ENCODE measurements around the gene ORAI3.

ORAI3 gene

GRCh38 chr16:30921748-30922419 lies 27.0 kb upstream of the ORAI3 start:
- 0 out of 2 replicates have a peak, but pooled peaks have one; percentile 14 for TF ChIP-seq SIN3A (IDR thresholded peaks at IDR 0.05; ENCODE audit: borderline replicate concordance, insufficient read depth, low read length)
- TF ChIP-seq POLR2AphosphoS5 (IDR thresholded peaks at IDR 0.05; ENCODE audit: low read depth, low read length): peak; percentile 57; the same call in 1 of the 2 replicates
- no peak for TF ChIP-seq FOXP2 (optimal IDR thresholded peaks at IDR 0.05; ENCODE audit: borderline replicate concordance, extremely low read depth, extremely low read length, insufficient read depth)

- TF ChIP-seq POLR2AphosphoS5 (IDR thresholded peaks at IDR 0.05; ENCODE audit: low read depth, low read length): no peak
- TF ChIP-seq SIN3A (IDR thresholded peaks at IDR 0.05; ENCODE audit: borderline replicate concordance, insufficient read depth, low read length): no peak
- no peak for TF ChIP-seq TAF1 (IDR thresholded peaks at IDR 0.05; ENCODE audit: borderline replicate concordance, insufficient read depth, low read length)
- no peak for TF ChIP-seq REST (IDR thresholded peaks at IDR 0.05; ENCODE audit: insufficient read depth in 1 of 2, low read depth in 2 of 2, low read length in 2 of 2)
- no peak for TF ChIP-seq FOXP2 (optimal IDR thresholded peaks at IDR 0.05; ENCODE audit: borderline replicate concordance, extremely low read depth, extremely low read length, insufficient read depth)
These were observed 26.4 kb upstream of the ORAI3 start for GRCh38 chr16:30922420-30922959.

- TF ChIP-seq TAF1 (IDR thresholded peaks at IDR 0.05; ENCODE audit: borderline replicate concordance, insufficient read depth, low read length): peak; percentile 76; the same call in 1 of the 2 replicates
- peak; percentile 56 for TF ChIP-seq POLR2AphosphoS5 (IDR thresholded peaks at IDR 0.05; ENCODE audit: low read depth, low read length)
- TF ChIP-seq REST (IDR thresholded peaks at IDR 0.05; ENCODE audit: insufficient read depth in 1 of 2, low read depth in 2 of 2, low read length in 2 of 2): no peak
- peak; percentile 60 for TF ChIP-seq FOXP2 (optimal IDR thresholded peaks at IDR 0.05; ENCODE audit: borderline replicate concordance, extremely low read depth, extremely low read length, insufficient read depth)
These were observed 25.8 kb upstream of the ORAI3 start for GRCh38 chr16:30922960-30923535.

GRCh38 chr16:30923554-30924075 lies 25.3 kb upstream of the ORAI3 start, which contains the start of gene FBXL19:
Gene FBXL19 (plus strand): TSS chr16:30923572. CDS start chr16:30925755, 2,183 bp downstream.
- TF ChIP-seq SIN3A (IDR thresholded peaks at IDR 0.05; ENCODE audit: borderline replicate concordance, insufficient read depth, low read length) (no peak), POLR2AphosphoS5 (IDR thresholded peaks at IDR 0.05; ENCODE audit: low read depth, low read length) (no peak), TAF1 (IDR thresholded peaks at IDR 0.05; ENCODE audit: borderline replicate concordance, insufficient read depth, low read length) (no peak), FOXP2 (optimal IDR thresholded peaks at IDR 0.05; ENCODE audit: borderline replicate concordance, extremely low read depth, extremely low read length, insufficient read depth) (no peak), REST (IDR thresholded peaks at IDR 0.05; ENCODE audit: insufficient read depth in 1 of 2, low read depth in 2 of 2, low read length in 2 of 2) (no peak)

- TF ChIP-seq POLR2AphosphoS5 (IDR thresholded peaks at IDR 0.05; ENCODE audit: low read depth, low read length) (no peak), SIN3A (IDR thresholded peaks at IDR 0.05; ENCODE audit: borderline replicate concordance, insufficient read depth, low read length) (no peak), TAF1 (IDR thresholded peaks at IDR 0.05; ENCODE audit: borderline replicate concordance, insufficient read depth, low read length) (no peak), FOXP2 (optimal IDR thresholded peaks at IDR 0.05; ENCODE audit: borderline replicate concordance, extremely low read depth, extremely low read length, insufficient read depth) (no peak), REST (IDR thresholded peaks at IDR 0.05; ENCODE audit: insufficient read depth in 1 of 2, low read depth in 2 of 2, low read length in 2 of 2) (no peak)
These were observed 24.6 kb upstream of the ORAI3 start for GRCh38 chr16:30924076-30924912.

Data from PFSK-1 (cell line).